Fibroblast of pulmonary artery (primary cell): ENCODE data around the gene TFPT.

ENCODE experiments used
- DNase-seq: peaks from one replicate; pipeline ENCODE4 v3.0.0-alpha.2; 2010; ENCODE audit warnings: low read depth
- H3K4me3 ChIP-seq: replicated peaks from 2 replicates; pipeline ENCODE4 v1.5.1; 2011; ENCODE audit warnings: low read depth, mild to moderate bottlenecking, control low read depth, low read length, moderate library complexity
- TF ChIP-seq, protein P1 (sequence below): IDR thresholded peaks from 2 replicates; pipeline ENCODE4 v1.5.1; 2011; ENCODE audit warnings: mild to moderate bottlenecking, control low read depth, low read length, inconsistent platforms; ENCODE audit errors: missing control alignments

TFPT gene

GRCh38 chr19:54121259-54121658 is 5.8 kb upstream of the TFPT start:
- TF ChIP-seq, protein P1, sequence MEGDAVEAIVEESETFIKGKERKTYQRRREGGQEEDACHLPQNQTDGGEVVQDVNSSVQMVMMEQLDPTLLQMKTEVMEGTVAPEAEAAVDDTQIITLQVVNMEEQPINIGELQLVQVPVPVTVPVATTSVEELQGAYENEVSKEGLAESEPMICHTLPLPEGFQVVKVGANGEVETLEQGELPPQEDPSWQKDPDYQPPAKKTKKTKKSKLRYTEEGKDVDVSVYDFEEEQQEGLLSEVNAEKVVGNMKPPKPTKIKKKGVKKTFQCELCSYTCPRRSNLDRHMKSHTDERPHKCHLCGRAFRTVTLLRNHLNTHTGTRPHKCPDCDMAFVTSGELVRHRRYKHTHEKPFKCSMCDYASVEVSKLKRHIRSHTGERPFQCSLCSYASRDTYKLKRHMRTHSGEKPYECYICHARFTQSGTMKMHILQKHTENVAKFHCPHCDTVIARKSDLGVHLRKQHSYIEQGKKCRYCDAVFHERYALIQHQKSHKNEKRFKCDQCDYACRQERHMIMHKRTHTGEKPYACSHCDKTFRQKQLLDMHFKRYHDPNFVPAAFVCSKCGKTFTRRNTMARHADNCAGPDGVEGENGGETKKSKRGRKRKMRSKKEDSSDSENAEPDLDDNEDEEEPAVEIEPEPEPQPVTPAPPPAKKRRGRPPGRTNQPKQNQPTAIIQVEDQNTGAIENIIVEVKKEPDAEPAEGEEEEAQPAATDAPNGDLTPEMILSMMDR: no peak
- no peak for DNase-seq
- no peak overlapping the region for H3K4me3 ChIP-seq

DNA sequence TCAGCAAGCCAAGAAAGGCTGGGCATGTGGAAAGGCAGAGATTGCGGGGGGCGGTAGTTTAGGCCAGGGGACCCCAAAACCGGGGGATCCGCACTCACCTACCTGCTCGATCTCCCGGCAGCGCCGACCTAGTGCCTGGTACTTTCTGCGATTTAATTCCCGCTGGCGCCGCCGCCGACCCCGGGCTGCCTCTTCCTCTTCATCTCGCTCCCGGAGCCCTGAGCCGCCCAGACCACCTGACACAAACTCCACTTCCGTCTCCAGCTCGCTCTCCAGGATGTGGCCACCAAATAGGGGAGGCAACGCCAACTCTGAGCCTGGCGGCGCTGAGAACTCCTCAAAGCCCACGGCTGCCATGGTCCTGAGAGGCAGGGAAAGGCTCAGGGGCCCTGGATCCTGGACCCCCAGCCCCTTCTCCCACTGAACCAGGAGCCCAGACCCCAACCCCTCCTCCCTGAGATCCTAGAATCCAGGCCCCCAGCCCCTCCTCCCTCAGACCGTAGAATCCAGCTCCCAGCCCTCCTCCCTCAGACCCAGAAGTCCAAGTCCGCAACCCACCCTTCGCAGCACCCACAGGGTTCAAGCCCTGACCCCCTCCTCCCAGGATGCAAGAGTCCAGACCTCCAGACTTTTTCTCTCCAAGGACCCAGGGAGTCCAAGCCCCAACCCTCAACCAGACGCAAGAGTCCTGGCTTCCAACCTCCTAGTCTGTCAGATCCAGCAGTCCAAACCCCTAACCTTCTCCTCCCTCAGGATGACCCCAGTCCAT is 933 bp downstream of the TFPT start:
- TF ChIP-seq, protein P1: no peak
- peak overlapping the region; percentile 82 for H3K4me3 ChIP-seq
- DNase-seq: peak; percentile 42

- TF ChIP-seq, protein P1: no peak
- DNase-seq: no peak
- no peak overlapping the region for H3K4me3 ChIP-seq
Measured at GRCh38 chr19:54109651-54110050, 5.8 kb downstream of the TFPT start.

- TF ChIP-seq, protein P1: no peak
- H3K4me3 ChIP-seq: no peak overlapping the region
- no peak for DNase-seq
Measured at GRCh38 chr19:54108496-54108895, 7.0 kb downstream of the TFPT start.

- no peak for DNase-seq
- no peak overlapping the region for H3K4me3 ChIP-seq
- TF ChIP-seq, protein P1: no peak
Measured at GRCh38 chr19:54107876-54108490, 7.5 kb downstream of the TFPT start.

DNA sequence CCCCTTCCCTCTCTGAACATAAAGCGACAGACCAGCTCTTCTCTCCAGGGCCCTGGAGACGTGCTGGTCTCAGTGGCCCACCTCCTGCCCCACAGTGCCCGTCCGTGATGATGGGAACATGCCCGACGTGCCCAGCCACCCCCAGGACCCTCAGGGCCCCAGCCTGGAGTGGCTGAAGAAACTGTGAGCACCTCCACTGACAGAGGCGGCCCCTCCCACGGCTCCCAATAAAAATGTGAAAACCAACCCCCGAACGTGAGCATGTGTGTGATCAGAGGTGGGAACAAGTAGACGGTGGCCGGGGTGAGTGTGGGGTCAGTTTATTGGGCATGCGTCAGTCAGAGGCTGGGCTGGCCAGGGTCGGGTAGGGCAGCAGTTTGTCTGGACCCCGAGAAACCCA is 8.7 kb downstream of the TFPT start:
- TF ChIP-seq, protein P1: no peak
- H3K4me3 ChIP-seq: no peak overlapping the region
- DNase-seq: no peak
